Measurements from ENCODE around the gene EGFL7. TPM values are rescaled to one million over a fixed set of nuclear protein-coding genes. Genes with fewer than 3 reads are reported as not detected.

EGFL7 gene
- total and polyA plus RNA-seq, 2 of the 13 experiments (the other 11 are each of a cell fraction or from before 2014, with no cell fraction given), result 0.20 to 5.1 TPM

DNA sequence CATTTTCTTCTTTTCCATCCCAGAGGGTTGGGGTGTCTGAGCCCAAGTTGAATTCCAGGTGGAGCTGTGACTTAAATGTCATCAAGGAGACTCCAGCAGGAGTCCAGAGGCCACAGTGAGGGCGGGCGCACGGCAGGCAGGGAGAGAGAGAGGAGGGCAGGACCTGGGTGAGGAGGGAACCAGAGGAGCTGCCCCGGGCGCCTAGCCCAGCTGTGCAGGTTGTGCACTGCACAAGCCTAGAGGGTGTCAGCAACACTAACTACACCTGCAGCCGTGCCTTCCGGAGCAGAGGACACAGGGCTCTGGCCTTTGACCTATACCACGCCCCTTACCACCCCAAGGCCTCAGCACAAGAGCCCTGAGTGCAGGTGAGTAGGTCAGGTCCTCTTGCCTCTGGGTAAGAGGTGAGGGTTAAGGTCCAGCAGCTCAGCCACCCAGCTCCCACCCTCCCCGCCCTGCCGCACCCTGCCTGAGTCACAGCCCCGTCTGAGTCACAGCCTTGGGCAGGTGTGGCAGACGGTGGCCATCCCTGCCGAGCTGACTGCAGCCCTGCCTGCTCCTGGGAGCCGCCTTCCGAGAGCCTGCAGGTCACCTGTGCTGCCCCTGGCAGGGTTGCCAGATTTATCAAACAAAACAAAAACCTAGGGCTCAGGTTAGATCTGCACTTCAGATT is 30.9 kb downstream of the EGFL7 start (continued):
- TF ChIP-seq SRF (IDR thresholded peaks at IDR 0.05; ENCODE audit: low read depth, low read length), result no peak
- TF ChIP-seq ZNF83 (CRISPR knock-in tag; IDR thresholded peaks at IDR 0.05; ENCODE audit: borderline replicate concordance), result no peak
- TF ChIP-seq, protein P1, sequence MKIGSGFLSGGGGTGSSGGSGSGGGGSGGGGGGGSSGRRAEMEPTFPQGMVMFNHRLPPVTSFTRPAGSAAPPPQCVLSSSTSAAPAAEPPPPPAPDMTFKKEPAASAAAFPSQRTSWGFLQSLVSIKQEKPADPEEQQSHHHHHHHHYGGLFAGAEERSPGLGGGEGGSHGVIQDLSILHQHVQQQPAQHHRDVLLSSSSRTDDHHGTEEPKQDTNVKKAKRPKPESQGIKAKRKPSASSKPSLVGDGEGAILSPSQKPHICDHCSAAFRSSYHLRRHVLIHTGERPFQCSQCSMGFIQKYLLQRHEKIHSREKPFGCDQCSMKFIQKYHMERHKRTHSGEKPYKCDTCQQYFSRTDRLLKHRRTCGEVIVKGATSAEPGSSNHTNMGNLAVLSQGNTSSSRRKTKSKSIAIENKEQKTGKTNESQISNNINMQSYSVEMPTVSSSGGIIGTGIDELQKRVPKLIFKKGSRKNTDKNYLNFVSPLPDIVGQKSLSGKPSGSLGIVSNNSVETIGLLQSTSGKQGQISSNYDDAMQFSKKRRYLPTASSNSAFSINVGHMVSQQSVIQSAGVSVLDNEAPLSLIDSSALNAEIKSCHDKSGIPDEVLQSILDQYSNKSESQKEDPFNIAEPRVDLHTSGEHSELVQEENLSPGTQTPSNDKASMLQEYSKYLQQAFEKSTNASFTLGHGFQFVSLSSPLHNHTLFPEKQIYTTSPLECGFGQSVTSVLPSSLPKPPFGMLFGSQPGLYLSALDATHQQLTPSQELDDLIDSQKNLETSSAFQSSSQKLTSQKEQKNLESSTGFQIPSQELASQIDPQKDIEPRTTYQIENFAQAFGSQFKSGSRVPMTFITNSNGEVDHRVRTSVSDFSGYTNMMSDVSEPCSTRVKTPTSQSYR (CRISPR knock-in tag; IDR thresholded peaks at IDR 0.05; ENCODE audit: borderline replicate concordance), result 0 out of 2 replicates have a peak, but pooled peaks have one; percentile 18
- TF ChIP-seq MAFG (CRISPR knock-in tag; IDR thresholded peaks at IDR 0.05), result no peak
- TF ChIP-seq ZNF550 (CRISPR knock-in tag; IDR thresholded peaks at IDR 0.05; ENCODE audit: borderline replicate concordance), result 0 out of 2 replicates have a peak, but pooled peaks have one; percentile 15
- TF ChIP-seq, protein P2, sequence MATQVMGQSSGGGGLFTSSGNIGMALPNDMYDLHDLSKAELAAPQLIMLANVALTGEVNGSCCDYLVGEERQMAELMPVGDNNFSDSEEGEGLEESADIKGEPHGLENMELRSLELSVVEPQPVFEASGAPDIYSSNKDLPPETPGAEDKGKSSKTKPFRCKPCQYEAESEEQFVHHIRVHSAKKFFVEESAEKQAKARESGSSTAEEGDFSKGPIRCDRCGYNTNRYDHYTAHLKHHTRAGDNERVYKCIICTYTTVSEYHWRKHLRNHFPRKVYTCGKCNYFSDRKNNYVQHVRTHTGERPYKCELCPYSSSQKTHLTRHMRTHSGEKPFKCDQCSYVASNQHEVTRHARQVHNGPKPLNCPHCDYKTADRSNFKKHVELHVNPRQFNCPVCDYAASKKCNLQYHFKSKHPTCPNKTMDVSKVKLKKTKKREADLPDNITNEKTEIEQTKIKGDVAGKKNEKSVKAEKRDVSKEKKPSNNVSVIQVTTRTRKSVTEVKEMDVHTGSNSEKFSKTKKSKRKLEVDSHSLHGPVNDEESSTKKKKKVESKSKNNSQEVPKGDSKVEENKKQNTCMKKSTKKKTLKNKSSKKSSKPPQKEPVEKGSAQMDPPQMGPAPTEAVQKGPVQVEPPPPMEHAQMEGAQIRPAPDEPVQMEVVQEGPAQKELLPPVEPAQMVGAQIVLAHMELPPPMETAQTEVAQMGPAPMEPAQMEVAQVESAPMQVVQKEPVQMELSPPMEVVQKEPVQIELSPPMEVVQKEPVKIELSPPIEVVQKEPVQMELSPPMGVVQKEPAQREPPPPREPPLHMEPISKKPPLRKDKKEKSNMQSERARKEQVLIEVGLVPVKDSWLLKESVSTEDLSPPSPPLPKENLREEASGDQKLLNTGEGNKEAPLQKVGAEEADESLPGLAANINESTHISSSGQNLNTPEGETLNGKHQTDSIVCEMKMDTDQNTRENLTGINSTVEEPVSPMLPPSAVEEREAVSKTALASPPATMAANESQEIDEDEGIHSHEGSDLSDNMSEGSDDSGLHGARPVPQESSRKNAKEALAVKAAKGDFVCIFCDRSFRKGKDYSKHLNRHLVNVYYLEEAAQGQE (IDR thresholded peaks at IDR 0.05; ENCODE audit: borderline replicate concordance in 1 of 2, low read depth in 1 of 2, low read length in 2 of 2), result no peak
- TF ChIP-seq FOSL2 (CRISPR knock-in tag; IDR thresholded peaks at IDR 0.05), result peak; percentile 95
- TF ChIP-seq CENPX (CRISPR knock-in tag; IDR thresholded peaks at IDR 0.05), result no peak
- TF ChIP-seq, protein P3, sequence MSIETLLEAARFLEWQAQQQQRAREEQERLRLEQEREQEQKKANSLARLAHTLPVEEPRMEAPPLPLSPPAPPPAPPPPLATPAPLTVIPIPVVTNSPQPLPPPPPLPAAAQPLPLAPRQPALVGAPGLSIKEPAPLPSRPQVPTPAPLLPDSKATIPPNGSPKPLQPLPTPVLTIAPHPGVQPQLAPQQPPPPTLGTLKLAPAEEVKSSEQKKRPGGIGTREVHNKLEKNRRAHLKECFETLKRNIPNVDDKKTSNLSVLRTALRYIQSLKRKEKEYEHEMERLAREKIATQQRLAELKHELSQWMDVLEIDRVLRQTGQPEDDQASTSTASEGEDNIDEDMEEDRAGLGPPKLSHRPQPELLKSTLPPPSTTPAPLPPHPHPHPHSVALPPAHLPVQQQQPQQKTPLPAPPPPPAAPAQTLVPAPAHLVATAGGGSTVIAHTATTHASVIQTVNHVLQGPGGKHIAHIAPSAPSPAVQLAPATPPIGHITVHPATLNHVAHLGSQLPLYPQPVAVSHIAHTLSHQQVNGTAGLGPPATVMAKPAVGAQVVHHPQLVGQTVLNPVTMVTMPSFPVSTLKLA (IDR thresholded peaks at IDR 0.05), result no peak
- TF ChIP-seq RAD51 (IDR thresholded peaks at IDR 0.05; ENCODE audit: borderline replicate concordance), result no peak
- TF ChIP-seq NFE2L2 (IDR thresholded peaks at IDR 0.05; ENCODE audit: low read length), result no peak
- TF ChIP-seq, protein P4, sequence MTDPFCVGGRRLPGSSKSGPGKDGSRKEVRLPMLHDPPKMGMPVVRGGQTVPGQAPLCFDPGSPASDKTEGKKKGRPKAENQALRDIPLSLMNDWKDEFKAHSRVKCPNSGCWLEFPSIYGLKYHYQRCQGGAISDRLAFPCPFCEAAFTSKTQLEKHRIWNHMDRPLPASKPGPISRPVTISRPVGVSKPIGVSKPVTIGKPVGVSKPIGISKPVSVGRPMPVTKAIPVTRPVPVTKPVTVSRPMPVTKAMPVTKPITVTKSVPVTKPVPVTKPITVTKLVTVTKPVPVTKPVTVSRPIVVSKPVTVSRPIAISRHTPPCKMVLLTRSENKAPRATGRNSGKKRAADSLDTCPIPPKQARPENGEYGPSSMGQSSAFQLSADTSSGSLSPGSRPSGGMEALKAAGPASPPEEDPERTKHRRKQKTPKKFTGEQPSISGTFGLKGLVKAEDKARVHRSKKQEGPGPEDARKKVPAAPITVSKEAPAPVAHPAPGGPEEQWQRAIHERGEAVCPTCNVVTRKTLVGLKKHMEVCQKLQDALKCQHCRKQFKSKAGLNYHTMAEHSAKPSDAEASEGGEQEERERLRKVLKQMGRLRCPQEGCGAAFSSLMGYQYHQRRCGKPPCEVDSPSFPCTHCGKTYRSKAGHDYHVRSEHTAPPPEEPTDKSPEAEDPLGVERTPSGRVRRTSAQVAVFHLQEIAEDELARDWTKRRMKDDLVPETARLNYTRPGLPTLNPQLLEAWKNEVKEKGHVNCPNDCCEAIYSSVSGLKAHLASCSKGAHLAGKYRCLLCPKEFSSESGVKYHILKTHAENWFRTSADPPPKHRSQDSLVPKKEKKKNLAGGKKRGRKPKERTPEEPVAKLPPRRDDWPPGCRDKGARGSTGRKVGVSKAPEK (CRISPR knock-in tag; IDR thresholded peaks at IDR 0.05; ENCODE audit: borderline replicate concordance), result peak; percentile 93; the same call in 1 of the 2 replicates
- TF ChIP-seq ZNF589 (CRISPR knock-in tag; conservative IDR thresholded peaks at IDR 0.05), result no peak
- TF ChIP-seq, protein P5, sequence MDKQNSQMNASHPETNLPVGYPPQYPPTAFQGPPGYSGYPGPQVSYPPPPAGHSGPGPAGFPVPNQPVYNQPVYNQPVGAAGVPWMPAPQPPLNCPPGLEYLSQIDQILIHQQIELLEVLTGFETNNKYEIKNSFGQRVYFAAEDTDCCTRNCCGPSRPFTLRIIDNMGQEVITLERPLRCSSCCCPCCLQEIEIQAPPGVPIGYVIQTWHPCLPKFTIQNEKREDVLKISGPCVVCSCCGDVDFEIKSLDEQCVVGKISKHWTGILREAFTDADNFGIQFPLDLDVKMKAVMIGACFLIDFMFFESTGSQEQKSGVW (CRISPR knock-in tag; IDR thresholded peaks at IDR 0.05; ENCODE audit: borderline replicate concordance), result no peak
- TF ChIP-seq ESRRA (CRISPR knock-in tag; IDR thresholded peaks at IDR 0.05; ENCODE audit: low read depth), result peak; percentile 97
- no peak for TF ChIP-seq ZNF552 (CRISPR knock-in tag; IDR thresholded peaks at IDR 0.05; ENCODE audit: borderline replicate concordance)
- no peak for TF ChIP-seq ZNF530 (CRISPR knock-in tag; IDR thresholded peaks at IDR 0.05; ENCODE audit: low read depth)

Measured in HepG2 (cell line).